DND-41 (cell line): ENCODE results near the gene NUP42.

Source experiments
- EZH2 ChIP-seq: IDR thresholded peaks from 3 replicates; pipeline ENCODE4 v1.6.1; 2012; ENCODE audit warnings: borderline replicate concordance, low read depth, mild to moderate bottlenecking, moderate library complexity, low read length, inconsistent platforms; ENCODE audit not compliant: severe bottlenecking
- TF ChIP-seq, protein P1 (sequence below): IDR thresholded peaks from 2 replicates; pipeline ENCODE4 v1.5.1; 2012; ENCODE audit warnings: borderline replicate concordance, low read length, moderate library complexity, mild to moderate bottlenecking; ENCODE audit not compliant: poor library complexity, severe bottlenecking; ENCODE audit errors: extremely low read depth

DNA sequence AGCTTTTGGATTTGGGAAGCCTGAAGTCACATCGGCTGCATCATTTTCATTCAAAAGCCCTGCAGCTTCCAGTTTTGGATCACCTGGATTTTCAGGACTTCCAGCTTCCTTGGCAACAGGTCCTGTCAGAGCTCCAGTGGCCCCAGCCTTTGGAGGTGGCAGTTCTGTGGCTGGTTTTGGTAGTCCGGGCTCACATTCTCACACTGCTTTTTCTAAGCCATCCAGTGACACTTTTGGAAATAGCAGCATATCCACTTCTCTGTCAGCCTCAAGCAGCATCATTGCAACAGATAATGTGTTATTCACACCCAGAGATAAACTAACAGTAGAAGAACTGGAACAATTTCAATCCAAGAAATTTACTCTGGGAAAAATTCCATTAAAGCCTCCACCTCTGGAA, 18.5 kb downstream of the NUP42 start:
- TF ChIP-seq, protein P1, sequence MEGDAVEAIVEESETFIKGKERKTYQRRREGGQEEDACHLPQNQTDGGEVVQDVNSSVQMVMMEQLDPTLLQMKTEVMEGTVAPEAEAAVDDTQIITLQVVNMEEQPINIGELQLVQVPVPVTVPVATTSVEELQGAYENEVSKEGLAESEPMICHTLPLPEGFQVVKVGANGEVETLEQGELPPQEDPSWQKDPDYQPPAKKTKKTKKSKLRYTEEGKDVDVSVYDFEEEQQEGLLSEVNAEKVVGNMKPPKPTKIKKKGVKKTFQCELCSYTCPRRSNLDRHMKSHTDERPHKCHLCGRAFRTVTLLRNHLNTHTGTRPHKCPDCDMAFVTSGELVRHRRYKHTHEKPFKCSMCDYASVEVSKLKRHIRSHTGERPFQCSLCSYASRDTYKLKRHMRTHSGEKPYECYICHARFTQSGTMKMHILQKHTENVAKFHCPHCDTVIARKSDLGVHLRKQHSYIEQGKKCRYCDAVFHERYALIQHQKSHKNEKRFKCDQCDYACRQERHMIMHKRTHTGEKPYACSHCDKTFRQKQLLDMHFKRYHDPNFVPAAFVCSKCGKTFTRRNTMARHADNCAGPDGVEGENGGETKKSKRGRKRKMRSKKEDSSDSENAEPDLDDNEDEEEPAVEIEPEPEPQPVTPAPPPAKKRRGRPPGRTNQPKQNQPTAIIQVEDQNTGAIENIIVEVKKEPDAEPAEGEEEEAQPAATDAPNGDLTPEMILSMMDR, result no peak
- TF ChIP-seq EZH2, result no peak
